Globus pallidus (tissue), 1 donor: ENCODE measurements around the gene MBD2.

Experiments used
- DNase-seq: peaks from one replicate; pipeline ENCODE4 v3.0.0-alpha.2; 2015; ENCODE audit warnings: low spot score

Gene MBD2

DNA sequence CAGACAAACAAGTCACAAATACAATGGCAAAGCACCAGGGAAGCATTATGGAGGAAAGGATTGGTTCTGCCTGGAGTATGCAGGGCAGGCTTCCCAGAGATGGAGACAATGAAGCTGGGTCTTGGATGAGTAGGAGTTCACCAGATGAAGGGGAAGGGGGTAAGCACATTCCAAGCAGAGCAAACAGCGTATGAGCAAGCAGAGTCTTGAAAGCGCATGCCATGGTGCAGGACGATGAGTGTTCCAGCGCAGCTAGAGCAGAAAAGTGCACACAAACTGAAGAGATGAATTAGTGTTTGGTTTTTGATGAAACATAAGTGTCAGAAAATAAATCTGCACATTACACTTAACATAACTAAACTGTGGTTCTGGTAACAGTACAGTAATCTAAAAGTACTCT lies 21.6 kb downstream of the MBD2 start:
- no peak for DNase-seq

- no peak for DNase-seq
These were observed 26.6 kb downstream of the MBD2 start for GRCh38 chr18:54197747-54198411.

- no peak for DNase-seq
These were observed 30.7 kb downstream of the MBD2 start for GRCh38 chr18:54193786-54194185.

DNA sequence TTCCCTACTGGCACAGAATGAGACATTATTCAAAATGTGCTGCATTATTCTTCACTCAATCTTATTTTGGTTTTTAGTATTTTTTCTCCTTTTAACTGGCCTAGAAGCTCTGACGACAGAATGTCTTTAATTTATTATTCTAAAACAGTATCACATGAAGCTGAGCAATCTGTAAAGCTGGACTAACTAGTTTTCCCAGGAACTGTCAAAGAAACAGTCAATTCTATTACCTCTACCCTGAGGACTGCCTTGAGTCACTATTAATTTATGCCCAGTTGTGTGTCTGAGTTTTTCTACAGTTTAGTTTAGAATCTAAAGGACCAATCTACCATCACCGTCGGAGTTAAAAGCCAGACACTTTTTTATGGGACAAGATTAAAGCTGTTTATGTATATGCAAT lies 31.6 kb downstream of the MBD2 start:
- DNase-seq, result no peak

DNA sequence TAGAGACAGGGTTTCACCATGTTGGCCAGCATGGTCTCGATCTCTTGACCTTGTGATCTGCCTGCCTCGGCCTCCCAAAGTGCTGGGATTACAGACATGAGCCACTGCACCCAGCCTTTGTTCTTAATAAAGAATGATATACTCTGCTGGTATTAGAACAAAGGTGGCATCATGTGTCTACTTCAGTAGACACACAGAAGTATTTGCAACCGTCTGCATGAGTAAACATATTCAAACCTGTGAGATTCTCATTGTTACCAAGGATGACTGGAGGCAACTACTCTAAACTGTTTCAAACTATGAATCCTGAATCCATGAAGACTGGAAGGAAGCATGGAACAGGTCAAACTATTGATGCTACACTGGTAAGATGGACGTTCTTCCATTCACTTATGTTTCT lies 32.1 kb downstream of the MBD2 start:
- no peak for DNase-seq

GRCh38 chr18:54191352-54191751 lies 33.1 kb downstream of the MBD2 start:
- no peak for DNase-seq

DNA sequence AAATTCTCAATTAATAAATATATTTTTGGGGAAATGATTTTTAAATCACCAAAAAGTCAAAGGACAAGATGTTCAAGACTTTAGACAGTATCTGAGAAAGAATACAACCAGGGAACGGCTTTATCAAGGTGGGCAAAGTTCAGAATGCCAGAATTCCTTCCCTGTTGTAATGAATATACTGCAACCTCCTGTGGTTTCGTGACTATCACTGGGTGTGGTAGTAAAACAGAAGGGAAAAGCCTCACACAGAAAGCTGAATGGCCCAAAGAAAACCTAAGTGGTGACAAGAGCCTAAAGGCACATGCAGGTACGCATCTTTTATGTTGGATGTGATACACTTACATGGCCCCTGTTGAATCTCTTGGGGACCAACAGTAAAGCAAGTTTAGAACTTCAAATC lies 37.1 kb downstream of the MBD2 start:
- DNase-seq, result no peak

DNA sequence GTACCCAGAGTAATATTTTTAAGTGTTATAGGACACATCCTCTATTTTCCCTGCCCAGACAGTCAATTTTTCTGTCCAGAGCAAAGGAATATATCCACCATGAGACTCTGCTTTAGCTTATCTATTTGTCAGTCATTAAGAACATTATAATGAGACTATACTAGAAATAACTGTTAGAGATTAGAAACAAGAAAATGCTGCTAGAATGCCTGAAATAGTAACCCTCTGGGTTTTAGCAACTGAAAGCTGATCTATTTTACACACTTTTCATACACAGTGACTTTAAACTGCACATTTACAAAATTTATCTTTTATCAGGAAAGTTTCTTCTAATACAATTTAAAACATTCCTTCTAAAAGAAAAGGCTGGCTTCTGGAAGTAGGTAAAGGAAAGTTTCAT lies 39.6 kb downstream of the MBD2 start:
- no peak for DNase-seq

DNA sequence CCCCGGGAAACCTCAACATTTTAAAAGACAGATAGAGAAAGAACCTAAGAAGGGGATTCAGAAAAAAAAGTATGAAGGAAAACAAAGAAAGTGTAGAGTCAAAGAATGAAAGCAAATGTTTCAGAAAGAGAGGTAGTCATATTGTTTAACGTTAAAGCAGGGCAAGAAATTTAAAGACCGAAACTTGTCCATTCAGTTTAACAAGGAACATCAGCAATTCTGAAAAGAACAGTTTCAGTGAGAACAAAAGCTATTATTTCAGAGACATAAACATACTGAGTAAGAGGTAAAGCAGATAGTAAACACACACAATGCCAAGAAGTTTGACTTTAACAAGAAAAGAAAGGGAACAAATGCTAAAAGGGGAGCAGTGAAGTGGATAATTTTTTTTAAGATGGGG lies 41.1 kb downstream of the MBD2 start:
- DNase-seq, result no peak

- no peak for DNase-seq
These were observed 42.4 kb downstream of the MBD2 start for GRCh38 chr18:54181856-54182602.

DNA sequence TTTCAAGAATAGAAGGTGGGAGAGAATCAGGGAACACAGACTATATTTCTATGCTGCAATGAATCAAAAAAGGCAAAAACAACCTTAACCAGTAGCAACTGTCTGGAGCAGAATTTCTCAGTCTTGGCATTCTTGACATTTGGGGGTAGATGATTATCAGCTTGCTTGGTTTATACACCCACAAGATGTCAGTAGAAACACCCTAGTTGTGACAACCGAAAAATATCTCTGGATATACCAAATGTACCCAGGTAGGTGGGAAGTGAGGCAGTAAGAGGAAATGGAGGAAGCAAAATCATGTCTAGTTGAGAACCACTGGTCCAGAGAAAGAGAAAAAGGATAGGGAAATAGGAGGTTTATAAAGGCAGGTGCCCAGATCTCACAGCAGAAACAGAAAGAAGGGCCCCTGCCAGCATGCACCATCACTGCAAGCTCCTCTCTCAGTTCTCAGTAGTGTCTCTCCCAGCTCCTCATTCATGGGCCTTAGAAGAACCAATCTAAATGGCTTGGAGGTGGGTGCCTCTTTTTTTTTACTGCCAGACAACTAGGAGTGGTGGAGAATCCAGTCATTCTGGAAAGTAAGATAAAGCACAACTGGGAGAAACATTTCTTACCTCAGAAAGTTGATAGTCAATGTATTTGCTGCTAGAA lies 50.4 kb downstream of the MBD2 start:
- no peak for DNase-seq

DNA sequence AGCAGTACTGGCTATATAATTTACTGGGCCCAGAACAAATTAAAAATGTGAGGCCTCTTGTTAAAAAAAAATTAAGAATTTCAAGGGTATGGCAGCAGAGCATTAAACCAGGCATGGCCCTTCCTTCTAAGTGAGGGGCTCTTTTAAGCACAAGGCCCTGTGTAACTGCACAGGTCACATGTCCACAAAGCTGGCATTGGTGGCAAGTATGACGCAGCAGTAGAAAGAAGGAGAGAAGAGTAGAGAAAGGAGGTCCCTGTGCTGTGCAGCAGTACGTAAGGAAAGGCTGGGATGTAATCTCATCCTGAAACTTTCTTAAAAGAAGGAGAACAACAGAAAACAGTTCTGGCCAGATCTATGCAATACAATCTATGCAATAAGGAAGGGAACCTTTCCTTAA lies 51.2 kb downstream of the MBD2 start:
- peak; percentile 28 for DNase-seq

GRCh38 chr18:54169431-54170403 lies 54.8 kb downstream of the MBD2 start:
- no peak for DNase-seq

DNA sequence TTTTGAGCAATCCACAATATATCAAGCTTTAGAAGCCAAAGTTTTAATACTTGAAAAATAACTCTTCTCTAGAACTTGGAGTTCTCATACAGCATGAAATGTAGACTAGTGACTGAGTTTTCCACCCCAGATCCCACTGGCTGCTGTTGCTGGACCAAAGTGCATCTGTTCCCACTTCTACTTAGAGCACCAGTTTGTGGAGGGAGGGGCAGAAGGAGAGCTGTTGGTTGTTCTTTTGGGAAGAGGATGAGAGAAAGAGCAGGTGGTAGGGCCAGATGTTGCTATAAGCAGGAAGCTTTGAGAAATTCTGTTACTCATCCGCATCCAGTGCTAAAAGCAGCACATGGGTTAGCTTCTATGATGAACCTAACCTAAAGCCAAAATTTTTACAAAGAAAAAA lies 59.0 kb downstream of the MBD2 start:
- DNase-seq, result no peak

DNA sequence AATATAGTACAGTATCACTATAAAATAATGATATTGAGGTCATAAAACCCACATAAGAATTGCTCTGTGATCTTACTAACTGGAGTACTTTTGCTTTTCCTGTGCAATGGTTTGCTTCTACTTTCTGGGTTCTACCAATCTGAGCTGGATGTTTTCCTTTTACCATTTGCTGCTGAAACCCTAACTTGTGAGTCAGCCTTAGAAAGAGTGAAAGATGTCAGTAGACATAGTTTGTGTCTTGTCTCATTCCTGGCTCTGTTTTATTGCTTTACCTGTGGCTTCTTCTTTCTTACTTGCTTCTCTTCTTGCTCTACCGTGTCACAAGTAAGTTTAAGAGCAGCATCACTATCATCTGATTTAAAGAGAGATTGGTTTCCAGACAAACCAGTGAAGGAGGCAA lies 61.0 kb downstream of the MBD2 start:
- DNase-seq, result no peak

GRCh38 chr18:54162431-54162830 lies 62.0 kb downstream of the MBD2 start:
- DNase-seq, result no peak

- no peak for DNase-seq
These were observed 63.2 kb downstream of the MBD2 start for GRCh38 chr18:54161267-54161666.

DNA sequence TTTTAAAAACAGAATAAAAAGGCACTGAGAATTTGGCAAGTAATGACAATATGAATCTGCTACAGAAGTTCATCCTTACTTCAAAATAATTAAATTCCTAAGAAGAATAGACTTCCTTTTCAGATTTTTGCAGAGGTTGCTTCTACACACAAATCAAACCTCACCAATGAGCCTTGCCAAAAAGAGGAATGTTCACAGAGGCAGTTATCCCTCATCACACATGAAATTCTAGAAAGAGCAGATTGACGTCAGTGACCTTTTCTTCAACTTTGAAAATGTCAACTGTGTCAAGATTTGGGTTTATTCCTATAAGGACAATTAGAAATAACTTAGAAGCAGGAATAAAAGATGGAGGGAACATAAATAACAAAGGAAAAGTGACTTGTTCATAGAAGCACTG lies 64.6 kb downstream of the MBD2 start:
- DNase-seq, result no peak

- no peak for DNase-seq
These were observed 66.7 kb downstream of the MBD2 start for GRCh38 chr18:54157646-54158385.

- DNase-seq, result no peak
These were observed 69.1 kb downstream of the MBD2 start for GRCh38 chr18:54155412-54155811.

DNA sequence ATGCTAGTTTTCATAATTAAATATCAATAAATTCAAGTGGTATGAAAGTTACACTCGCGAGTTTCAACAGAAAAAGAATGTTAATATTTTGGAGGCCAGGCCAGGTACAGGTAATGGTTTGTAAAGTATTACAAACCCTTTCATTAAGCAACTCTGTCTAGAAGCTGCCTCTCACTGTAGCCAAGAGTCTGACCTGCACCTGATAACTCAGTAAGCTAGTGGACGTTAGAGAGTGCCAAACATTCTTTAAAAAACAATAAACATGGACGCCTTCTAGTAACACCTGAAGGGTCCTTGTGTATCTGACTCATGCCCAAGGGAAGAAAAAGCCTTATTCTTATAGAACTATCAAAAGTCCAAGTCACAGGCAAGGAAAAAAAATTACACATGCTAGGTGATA lies 70.2 kb downstream of the MBD2 start:
- no peak for DNase-seq

DNA sequence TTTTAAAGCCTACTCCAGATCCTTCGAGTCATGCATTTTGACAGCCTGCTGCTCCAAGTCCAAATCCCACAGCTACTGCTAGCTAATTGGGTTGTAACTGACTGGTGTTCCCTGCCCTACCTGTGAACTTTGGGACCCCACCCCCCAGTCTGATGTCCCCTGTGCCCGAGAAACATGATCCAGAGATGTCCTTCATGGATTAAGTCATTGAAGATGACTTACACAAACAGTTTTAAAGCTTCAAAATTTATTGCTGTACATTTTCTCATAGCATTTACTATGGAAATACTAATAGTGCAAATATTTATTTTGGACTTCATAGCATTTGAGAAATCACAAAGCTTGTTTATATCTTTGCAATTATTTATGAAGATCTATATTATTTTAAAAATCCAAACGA lies 73.1 kb downstream of the MBD2 start:
- no peak for DNase-seq
